Keratinocyte (primary cell): ENCODE measurements around the gene RFESD.

Experiments
- CTCF ChIP-seq, 3 experiments: IDR thresholded peaks in 1 of 3; conservative IDR thresholded peaks in 1 of 3; optimal IDR thresholded peaks in 1 of 3; 2 replicates in 2 of 3; 3 replicates in 1 of 3; pipeline versions ENCODE3 to v1.5.1; 2011; ENCODE audit warnings: low read length in 3 of 3, mild to moderate bottlenecking in 3 of 3, moderate library complexity in 2 of 3, control low read depth in 1 of 3, inconsistent platforms in 1 of 3; ENCODE audit not compliant: insufficient read depth in 2 of 3; ENCODE audit errors: extremely low read depth in 1 of 3
- EZH2 ChIP-seq: IDR thresholded peaks from one replicate; pipeline ENCODE4 v1.6.1; 2012; ENCODE audit warnings: inconsistent platforms, mild to moderate bottlenecking, low read length, moderate library complexity

- TF ChIP-seq CTCF (optimal IDR thresholded peaks at IDR 0.05 in 1 of 3, IDR thresholded peaks at IDR 0.05 in 1 of 3, conservative IDR thresholded peaks at IDR 0.05 in 1 of 3; ENCODE audit: extremely low read depth in 1 of 3, insufficient read depth in 2 of 3, low read length in 3 of 3) = peak in 1 of 3 experiments; percentile 26
- peak; percentile 50 for TF ChIP-seq EZH2
Observed at GRCh38 chr5:95620030-95620869, 26.3 kb upstream of the RFESD start, which contains the start of gene GPR150.
